Neural cell (in vitro differentiated cells): ENCODE measurements around the gene CLEC19A. TPM values are rescaled to one million over a fixed set of nuclear protein-coding genes. Genes with fewer than 3 reads are reported as not detected.

Experiments used
- H2AFZ ChIP-seq: fragments of 200-600, 300-800 bp; sonication (generic), shearing (Covaris generic); 2 replicates; pipeline ENCODE4 v1.6.0; 2014; ENCODE audit warnings: low read depth, mild to moderate bottlenecking, antibody characterized with exemption, low read length, moderate library complexity
- H3F3A ChIP-seq: fragments of 200-600 bp; shearing (Covaris generic); 2 replicates; pipeline ENCODE4 v1.6.1; 2016; ENCODE audit warnings: mild to moderate bottlenecking, moderate library complexity, mixed read lengths, antibody characterized with exemption, low read length; ENCODE audit not compliant: insufficient read depth, poor library complexity, severe bottlenecking
- H3K27ac ChIP-seq: fragments of 200-600, 300-800 bp; sonication (generic), shearing (Covaris generic); 2 replicates; pipeline ENCODE4 v1.5.1; 2014; ENCODE audit warnings: mild to moderate bottlenecking, low read length, moderate library complexity
- H3K27me3 ChIP-seq: fragments of 300-800, 200-600 bp; sonication (generic), shearing (Covaris generic); 2 replicates; pipeline ENCODE4 v1.6.0; 2014; ENCODE audit warnings: mild to moderate bottlenecking, low read depth, low read length, moderate library complexity; ENCODE audit not compliant: insufficient read depth
- H3K36me3 ChIP-seq: fragments of 300-800, 200-600 bp; sonication (generic), shearing (Covaris generic); 2 replicates; pipeline ENCODE4 v1.5.1; 2014; ENCODE audit warnings: mild to moderate bottlenecking, antibody characterized with exemption, low read length, moderate library complexity; ENCODE audit not compliant: insufficient read depth
- H3K4me2 ChIP-seq: fragments of 300-800, 200-600 bp; sonication (generic), shearing (Covaris generic); 2 replicates; pipeline ENCODE4 v1.6.0; 2014; ENCODE audit warnings: mild to moderate bottlenecking, low read length
- H3K4me3 ChIP-seq: fragments of 300-800, 200-600 bp; sonication (generic), shearing (Covaris generic); 2 replicates; pipeline ENCODE4 v1.5.1; 2014; ENCODE audit warnings: mild to moderate bottlenecking, low read length, moderate library complexity
- H3K79me2 ChIP-seq: fragments of 200-600 bp; shearing (Covaris generic); replicated peaks from 2 replicates; pipeline ENCODE4 v1.6.0; 2014; ENCODE audit warnings: mild to moderate bottlenecking, low read length, moderate library complexity; ENCODE audit not compliant: insufficient read depth
- H3K9ac ChIP-seq: fragments of 300-800, 200-600 bp; sonication (generic), shearing (Covaris generic); 2 replicates; pipeline ENCODE4 v1.6.1; 2016; ENCODE audit warnings: mild to moderate bottlenecking, low read length, mixed read lengths
- H3K9me2 ChIP-seq: fragments of 200-600 bp; shearing (Covaris generic); 2 replicates; pipeline ENCODE4 v1.6.1; 2016; ENCODE audit warnings: mild to moderate bottlenecking, low read length, mixed read lengths; ENCODE audit not compliant: insufficient read depth
- H3K9me3 ChIP-seq: fragments of 200-600, 300-800 bp; sonication (generic), shearing (Covaris generic); 2 replicates; pipeline ENCODE4 v1.6.1; 2016; ENCODE audit warnings: mild to moderate bottlenecking, mixed run types, low read length, moderate library complexity, mixed read lengths
- H4K20me1 ChIP-seq: fragments of 200-600 bp; shearing (Covaris generic); 2 replicates; pipeline ENCODE4 v1.6.1; 2016; ENCODE audit warnings: mild to moderate bottlenecking, mixed run types; ENCODE audit not compliant: insufficient read depth
- EP300 ChIP-seq: fragments of 450-650 bp; conservative IDR thresholded peaks from 2 replicates; pipeline ENCODE4 v1.6.1; 2014; ENCODE audit warnings: antibody characterized with exemption, mild to moderate bottlenecking, moderate library complexity; ENCODE audit not compliant: poor library complexity, severe bottlenecking
- EZH2 ChIP-seq: fragments of 200-600, 300-800 bp; shearing (Covaris generic), sonication (generic); IDR thresholded peaks from 2 replicates; pipeline ENCODE4 v1.6.1; 2014; ENCODE audit warnings: antibody characterized with exemption, low read length, borderline replicate concordance, mild to moderate bottlenecking; ENCODE audit not compliant: insufficient read depth, poor library complexity, severe bottlenecking
- MXI1 ChIP-seq: fragments of 450-650 bp; conservative IDR thresholded peaks from 2 replicates; pipeline ENCODE4 v1.6.1; 2014; ENCODE audit warnings: antibody characterized with exemption, mild to moderate bottlenecking; ENCODE audit not compliant: poor library complexity, severe bottlenecking
- POLR2AphosphoS5 ChIP-seq: IDR thresholded peaks from 2 replicates; pipeline ENCODE4 v1.6.1; 2012
- RAD21 ChIP-seq: fragments of 450-650 bp; conservative IDR thresholded peaks from 2 replicates; pipeline ENCODE4 v1.6.1; 2014; ENCODE audit warnings: antibody characterized with exemption, mild to moderate bottlenecking, moderate library complexity
- SMC3 ChIP-seq: fragments of 450-650 bp; conservative IDR thresholded peaks from 2 replicates; pipeline ENCODE4 v1.6.1; 2014; ENCODE audit warnings: antibody characterized with exemption, mild to moderate bottlenecking, moderate library complexity; ENCODE audit not compliant: poor library complexity
- TAF1 ChIP-seq: IDR thresholded peaks from 2 replicates; pipeline ENCODE4 v1.6.1; 2012; ENCODE audit warnings: low read depth
- polyA plus RNA-seq: library from polyadenylated mRNA; depleted of rRNA; stranded (reverse); fragments of >200 nt; gene quantifications from 2 replicates; pipeline ENCODE4 v1.2.3, GENCODE V29; 2014
- TF ChIP-seq, protein P1 (sequence below): fragments of 450-650 bp; IDR thresholded peaks from 2 replicates; pipeline ENCODE4 v1.5.1; 2014; ENCODE audit warnings: antibody characterized with exemption, mild to moderate bottlenecking, moderate library complexity; ENCODE audit not compliant: poor library complexity, severe bottlenecking
- TF ChIP-seq, protein P2 (sequence below): IDR thresholded peaks from 2 replicates; pipeline ENCODE4 v1.6.1; 2012; ENCODE audit warnings: borderline replicate concordance

The CLEC19A gene
- polyA plus RNA-seq, 1 donor from 2014 or later = not detected

DNA sequence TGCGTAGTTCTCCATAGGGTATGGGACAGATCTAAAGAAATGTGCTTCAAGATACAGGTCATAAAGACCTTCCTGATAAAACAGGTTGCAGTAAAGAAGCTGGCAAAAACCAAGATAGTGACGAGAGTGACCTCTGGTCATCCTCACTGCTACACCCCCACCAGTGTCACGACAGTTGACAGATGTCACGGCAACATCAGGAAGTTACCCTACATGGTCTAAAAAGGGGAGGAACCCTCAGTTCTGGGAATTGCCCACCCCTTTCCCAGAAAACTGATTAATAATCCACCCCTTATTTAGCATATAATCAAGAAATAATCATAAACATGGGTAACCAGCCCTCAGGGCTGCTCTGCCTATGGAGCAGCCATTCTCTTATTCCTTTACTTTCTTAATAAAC lies 46.3 kb downstream of the CLEC19A start (continued):
- TF ChIP-seq EP300 = no peak
- no peak for TF ChIP-seq RAD21
- TF ChIP-seq EZH2 = no peak

DNA sequence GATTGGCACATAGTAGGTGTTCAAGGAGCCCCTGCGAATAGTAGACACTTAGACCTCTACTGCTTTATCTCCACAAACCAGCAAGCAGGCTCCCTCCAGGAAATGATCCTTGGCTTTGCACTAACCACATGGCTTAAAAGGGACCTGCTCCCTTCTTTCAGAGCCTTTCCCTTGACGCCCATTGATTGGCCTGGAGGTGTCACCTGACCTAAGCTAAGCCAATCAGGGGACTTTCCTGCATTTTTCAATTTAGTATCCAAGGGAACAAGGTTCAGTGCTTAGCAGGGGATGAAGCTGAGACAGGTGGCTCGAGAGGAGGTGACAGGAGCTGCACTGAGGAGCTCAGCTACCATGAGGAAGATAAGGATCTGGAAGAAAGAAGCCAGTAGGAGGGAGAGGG lies 52.8 kb downstream of the CLEC19A start:
- Histone ChIP-seq H3K4me2 (no peak overlapping the region), H3K36me3 (no peaks in the 10 kb centered on the region), H3K79me2 (no peaks in the 10 kb centered on the region), H3K27ac (no peak overlapping the region), H4K20me1 (no peaks in the 10 kb centered on the region), H3K9me2 (no peaks in the 10 kb centered on the region), H3K9me3 (no peaks in the 10 kb centered on the region), H3K4me3 (no peak overlapping the region), H3K27me3 (no peaks in the 10 kb centered on the region), H3F3A (no peaks in the 10 kb centered on the region), H3K9ac (no peak overlapping the region), H2AFZ (no peak overlapping the region)
- TF ChIP-seq TAF1 = no peak
- TF ChIP-seq MXI1 = no peak
- no peak for TF ChIP-seq RAD21
- TF ChIP-seq, protein P1, sequence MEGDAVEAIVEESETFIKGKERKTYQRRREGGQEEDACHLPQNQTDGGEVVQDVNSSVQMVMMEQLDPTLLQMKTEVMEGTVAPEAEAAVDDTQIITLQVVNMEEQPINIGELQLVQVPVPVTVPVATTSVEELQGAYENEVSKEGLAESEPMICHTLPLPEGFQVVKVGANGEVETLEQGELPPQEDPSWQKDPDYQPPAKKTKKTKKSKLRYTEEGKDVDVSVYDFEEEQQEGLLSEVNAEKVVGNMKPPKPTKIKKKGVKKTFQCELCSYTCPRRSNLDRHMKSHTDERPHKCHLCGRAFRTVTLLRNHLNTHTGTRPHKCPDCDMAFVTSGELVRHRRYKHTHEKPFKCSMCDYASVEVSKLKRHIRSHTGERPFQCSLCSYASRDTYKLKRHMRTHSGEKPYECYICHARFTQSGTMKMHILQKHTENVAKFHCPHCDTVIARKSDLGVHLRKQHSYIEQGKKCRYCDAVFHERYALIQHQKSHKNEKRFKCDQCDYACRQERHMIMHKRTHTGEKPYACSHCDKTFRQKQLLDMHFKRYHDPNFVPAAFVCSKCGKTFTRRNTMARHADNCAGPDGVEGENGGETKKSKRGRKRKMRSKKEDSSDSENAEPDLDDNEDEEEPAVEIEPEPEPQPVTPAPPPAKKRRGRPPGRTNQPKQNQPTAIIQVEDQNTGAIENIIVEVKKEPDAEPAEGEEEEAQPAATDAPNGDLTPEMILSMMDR = no peak
- no peak for TF ChIP-seq EP300
- TF ChIP-seq, protein P2, sequence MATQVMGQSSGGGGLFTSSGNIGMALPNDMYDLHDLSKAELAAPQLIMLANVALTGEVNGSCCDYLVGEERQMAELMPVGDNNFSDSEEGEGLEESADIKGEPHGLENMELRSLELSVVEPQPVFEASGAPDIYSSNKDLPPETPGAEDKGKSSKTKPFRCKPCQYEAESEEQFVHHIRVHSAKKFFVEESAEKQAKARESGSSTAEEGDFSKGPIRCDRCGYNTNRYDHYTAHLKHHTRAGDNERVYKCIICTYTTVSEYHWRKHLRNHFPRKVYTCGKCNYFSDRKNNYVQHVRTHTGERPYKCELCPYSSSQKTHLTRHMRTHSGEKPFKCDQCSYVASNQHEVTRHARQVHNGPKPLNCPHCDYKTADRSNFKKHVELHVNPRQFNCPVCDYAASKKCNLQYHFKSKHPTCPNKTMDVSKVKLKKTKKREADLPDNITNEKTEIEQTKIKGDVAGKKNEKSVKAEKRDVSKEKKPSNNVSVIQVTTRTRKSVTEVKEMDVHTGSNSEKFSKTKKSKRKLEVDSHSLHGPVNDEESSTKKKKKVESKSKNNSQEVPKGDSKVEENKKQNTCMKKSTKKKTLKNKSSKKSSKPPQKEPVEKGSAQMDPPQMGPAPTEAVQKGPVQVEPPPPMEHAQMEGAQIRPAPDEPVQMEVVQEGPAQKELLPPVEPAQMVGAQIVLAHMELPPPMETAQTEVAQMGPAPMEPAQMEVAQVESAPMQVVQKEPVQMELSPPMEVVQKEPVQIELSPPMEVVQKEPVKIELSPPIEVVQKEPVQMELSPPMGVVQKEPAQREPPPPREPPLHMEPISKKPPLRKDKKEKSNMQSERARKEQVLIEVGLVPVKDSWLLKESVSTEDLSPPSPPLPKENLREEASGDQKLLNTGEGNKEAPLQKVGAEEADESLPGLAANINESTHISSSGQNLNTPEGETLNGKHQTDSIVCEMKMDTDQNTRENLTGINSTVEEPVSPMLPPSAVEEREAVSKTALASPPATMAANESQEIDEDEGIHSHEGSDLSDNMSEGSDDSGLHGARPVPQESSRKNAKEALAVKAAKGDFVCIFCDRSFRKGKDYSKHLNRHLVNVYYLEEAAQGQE = no peak
- TF ChIP-seq EZH2 = no peak
- TF ChIP-seq POLR2AphosphoS5 = no peak
- TF ChIP-seq SMC3 = no peak

DNA sequence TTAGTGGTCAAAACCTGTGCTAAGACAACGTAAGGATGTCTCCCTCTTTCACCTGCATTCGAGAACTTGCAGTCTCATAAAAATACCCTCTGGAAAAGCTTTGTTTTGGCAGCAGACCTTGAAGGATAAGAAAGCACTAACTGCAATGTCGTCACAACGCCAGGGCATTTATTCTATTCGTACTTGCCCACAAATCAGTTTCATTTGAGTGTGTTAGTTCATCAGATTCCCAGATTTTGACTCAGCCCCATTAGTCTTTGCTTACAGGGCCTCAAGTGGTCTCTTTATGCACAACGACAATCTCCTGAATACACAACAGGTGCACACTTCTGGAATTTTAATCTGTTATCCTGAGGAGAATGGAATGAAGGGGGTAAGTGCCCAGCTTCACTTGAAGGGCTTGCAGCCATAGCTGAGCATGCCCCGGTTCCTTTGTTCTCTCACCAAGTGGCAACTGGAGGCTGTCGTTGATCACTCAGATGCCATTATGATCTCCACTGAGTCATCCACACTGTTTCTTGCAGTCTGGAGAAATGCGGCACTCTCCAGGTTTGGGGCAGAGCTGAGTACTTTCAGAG lies 58.8 kb downstream of the CLEC19A start:
- no peak for TF ChIP-seq EZH2
- TF ChIP-seq MXI1 = no peak
- no peak for TF ChIP-seq RAD21
- TF ChIP-seq, protein P2 = no peak
- no peak for TF ChIP-seq EP300
- TF ChIP-seq TAF1 = no peak
- TF ChIP-seq SMC3 = no peak
- no peak for TF ChIP-seq POLR2AphosphoS5
- TF ChIP-seq, protein P1 = no peak

More for the DNA sequence above, 58.8 kb downstream of the CLEC19A start:
- Histone ChIP-seq H2AFZ (no peak overlapping the region), H3K36me3 (no peaks in the 10 kb centered on the region), H3K4me2 (no peak overlapping the region), H3K4me3 (no peak overlapping the region), H3K9ac (no peak overlapping the region), H3K79me2 (no peaks in the 10 kb centered on the region), H3F3A (no peaks in the 10 kb centered on the region), H3K27ac (no peak overlapping the region), H3K27me3 (no peaks in the 10 kb centered on the region), H4K20me1 (no peaks in the 10 kb centered on the region), H3K9me3 (no peaks in the 10 kb centered on the region), H3K9me2 (no peaks in the 10 kb centered on the region)
